ENCODE measurements around the gene COPA.
"Not testable (repeated sequence)": the region's sequence is repeated elsewhere in the genome, so short reads cannot be mapped to it uniquely, and the experiment has no call there.

COPA gene

GRCh38 chr1:160322831-160323230 lies 20.2 kb downstream of the COPA start:
- DNase-seq, result no peak

DNA sequence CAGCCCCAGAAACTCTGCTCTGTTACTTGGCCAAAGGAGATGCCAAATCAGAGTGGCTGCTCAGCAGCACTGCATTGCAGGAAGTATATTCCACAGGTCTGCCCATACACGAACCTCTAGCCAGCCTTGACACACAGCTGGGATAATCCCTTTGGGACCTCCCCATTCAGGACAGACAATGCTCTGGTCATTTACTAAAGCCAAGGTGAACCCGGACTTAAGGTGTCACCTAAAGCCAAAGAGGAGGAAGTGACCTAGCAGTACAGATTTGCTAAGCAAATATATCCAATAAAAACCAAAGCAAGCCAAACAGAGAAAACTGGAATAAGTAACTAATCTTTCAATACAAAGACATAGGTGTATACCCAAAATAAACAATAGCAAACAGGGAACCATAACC lies 27.7 kb downstream of the COPA start:
- no peak for DNase-seq

GRCh38 chr1:160309571-160309970 lies 33.5 kb downstream of the COPA start:
- no peak for DNase-seq

GRCh38 chr1:160309185-160309557 lies 33.9 kb downstream of the COPA start:
- no peak for DNase-seq

GRCh38 chr1:160308451-160309184 lies 34.4 kb downstream of the COPA start:
- no peak for DNase-seq

DNA sequence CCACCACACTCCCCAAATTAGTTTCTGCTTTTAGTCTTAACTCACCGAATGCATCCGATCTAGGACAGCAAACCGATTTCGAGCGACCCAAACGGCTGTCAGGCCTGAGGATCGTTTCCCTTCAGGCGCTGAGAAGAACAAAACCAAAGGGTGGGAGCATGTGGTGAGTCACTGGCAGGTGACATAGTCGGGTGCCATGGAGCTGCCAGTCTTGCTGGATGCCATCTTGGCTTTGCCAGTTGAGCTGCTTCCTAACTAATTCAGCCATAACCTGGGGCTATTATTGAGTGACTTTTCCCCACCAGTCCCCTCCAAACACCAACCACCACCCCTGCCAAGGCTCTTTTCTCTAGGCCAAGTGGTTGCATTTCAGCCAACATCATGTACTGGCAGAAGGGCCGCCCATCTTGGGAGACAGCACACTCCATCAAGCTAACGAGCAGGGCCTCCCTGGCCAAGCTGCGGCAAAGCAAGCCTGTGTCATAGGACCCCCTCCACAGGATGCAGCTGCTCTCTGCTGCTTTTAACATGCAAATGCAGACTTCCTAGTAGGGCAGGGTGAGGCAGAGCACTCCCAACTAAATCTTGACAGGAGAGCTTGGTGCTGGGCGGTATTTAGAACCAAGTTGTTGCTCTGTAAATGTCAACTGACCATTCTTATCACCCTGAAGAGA lies 35.8 kb downstream of the COPA start:
- no peak for DNase-seq

- DNase-seq, result no peak
These were observed 42.9 kb downstream of the COPA start for GRCh38 chr1:160300173-160300572.

GRCh38 chr1:160296036-160296435 lies 47.0 kb downstream of the COPA start:
- DNase-seq, result no peak

- no peak for DNase-seq
These were observed 49.8 kb downstream of the COPA start for GRCh38 chr1:160293020-160293968.

DNA sequence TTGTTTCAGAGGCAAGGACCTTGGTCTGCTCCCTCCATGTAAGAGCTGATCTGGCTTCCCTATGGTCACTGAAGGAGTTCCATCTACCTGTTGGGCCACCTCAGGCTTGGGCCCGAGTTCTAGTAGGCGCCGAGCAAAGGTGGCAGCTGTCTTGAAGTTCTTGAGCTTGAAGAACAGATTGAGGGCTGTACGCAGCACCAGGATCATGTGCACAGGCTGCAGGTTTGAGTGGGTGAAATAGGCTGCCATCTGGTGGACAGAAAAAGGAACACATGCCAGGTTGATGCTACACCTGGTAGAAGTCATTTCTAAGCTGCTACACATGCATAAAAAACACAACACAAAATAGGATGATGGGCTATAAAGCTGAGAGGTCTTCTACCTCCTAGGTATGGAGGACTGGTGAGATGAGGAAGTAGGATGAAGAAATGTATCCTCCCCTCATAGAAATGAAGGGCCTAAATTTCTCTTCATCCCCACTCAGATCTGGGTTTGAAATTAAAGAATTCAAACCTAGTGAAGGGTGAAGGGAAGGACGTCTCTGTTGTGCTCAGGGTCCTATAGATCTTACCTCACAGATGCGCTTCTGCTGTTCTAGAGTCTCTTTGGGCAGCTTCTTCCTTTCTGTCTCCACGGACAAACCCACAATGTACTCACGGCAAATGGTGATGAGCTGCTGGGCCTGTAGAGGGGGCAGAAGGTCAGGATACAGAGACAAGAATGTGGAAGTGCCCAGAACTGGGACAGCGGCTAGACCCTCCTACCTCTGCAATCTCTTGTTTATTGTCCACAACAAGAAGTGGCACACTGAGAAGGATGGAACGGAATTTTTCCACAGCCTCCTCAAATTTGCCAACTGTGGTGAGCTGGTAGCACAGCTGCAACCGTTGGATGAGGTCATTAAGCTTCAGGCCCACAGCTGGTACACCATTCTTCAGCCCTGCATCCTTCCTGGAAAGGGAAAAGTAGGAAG lies 51.5 kb downstream of the COPA start:
- peak; percentile 37 to 55 for DNase-seq

- not testable (repeated sequence) for DNase-seq
These were observed 55.3 kb downstream of the COPA start for GRCh38 chr1:160287769-160288168.

DNA sequence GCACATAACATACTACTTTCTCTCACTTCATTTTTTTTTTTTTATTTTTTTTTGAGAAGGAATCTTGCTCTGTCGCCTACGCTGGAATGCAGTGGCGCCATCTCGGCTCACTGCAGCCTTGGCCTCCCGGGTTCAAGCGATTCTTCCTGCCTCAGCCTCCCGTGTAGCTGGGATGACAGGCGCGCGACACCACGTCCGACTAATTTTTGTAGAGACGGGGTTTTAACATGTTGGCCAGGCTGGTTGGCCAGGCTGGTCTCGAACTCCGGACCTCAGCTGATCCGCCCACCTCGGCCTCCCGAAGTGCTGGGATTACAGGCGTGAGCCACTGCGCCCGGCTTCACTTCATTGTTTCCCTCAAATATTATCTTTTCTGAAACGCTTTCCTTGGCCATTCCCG lies 57.5 kb downstream of the COPA start:
- no peak for DNase-seq

- peak; percentile 88 to 91 for DNase-seq
These were observed 58.2 kb downstream of the COPA start, which contains the start of gene PEX19 for GRCh38 chr1:160284782-160285344. Gene PEX19, minus strand, starts transcription at chr1:160285133. Its CDS starts 9 bp downstream, at chr1:160285124.

DNA sequence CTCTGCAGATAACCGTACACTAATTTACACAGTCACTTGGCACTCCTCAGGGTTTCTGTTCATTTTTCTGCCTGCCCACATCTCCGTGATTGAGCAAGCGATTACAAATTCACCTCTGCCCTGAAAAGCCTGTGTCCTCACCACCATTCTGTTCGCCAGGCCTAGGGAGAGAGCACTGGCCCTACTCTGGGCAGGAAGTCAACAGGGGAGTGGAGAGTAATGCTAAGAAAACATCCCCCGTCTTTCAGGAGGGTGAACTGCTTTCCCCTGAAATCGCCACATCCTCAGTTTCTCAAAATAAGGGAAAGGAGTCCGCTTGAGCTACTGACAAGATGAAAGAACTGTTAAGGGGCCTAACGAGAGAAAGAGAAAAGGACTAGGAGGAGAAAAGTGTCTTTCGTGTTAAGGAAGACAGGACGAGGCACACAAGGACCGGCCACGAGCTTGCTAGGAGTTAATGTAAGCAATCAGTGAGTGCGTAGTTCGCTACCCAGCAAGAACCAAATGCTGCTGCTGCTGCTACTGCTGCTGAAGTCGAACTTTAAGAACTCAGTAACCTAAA lies 58.7 kb downstream of the COPA start:
- no peak for DNase-seq

- DNase-seq, result no peak
These were observed 60.2 kb downstream of the COPA start for GRCh38 chr1:160282807-160283206.

DNA sequence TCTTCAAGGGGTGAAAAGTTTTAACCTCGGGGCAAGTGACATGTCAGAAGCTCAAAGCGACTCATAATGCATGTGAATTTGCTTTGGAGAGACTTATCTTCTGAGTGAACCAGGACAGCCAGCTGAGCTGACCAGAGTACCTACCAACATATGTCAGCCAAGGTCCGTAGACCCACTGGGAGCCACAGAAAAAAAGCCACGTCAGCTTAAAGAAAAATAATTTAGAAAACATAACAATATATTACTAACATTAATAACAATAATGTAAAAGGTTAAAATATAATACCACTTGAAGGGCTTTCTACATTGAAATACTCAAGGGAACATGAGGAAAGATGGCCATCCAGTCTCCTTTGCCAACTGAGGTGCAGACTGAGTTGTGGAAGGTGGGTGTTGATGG lies 65.1 kb downstream of the COPA start:
- no peak for DNase-seq

DNA sequence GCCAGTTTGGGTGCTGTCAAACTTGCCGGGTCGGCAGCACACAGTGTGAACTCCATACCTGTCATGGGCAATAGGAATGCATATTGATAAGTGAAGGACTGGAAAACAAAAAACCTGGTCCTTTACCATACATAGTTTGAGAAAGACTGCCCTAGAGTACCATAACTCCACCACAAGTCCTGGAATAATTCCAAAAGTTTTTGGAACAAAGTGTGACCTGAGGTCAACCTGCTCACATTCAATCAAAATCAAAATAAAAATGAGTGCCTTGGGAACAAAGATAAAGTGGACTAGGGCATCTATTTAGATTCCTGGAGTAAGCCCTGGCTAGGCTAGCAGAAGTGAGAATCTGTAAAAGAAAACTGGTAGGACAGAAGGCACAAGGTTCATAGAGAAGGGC lies 65.7 kb downstream of the COPA start:
- DNase-seq, result no peak

DNA sequence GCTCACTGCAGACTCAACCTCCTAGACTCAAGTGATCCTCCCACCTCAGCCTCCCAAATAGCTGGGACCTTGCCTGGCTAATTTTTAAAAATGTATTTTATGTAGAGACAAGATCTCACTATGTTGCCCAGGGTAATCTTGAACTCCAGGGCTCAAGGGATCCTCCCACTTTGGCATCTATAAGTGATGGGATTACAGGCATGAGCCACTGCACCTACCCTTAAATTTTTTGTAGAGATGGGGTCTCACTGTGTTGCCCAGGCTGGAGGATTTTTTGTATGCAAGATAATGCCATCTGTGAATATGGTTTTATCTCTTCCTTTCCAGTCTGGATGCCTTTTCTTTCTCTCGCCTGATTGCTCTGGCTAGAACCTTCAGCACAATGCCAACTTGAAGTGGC lies 72.0 kb downstream of the COPA start:
- no peak for DNase-seq

DNA sequence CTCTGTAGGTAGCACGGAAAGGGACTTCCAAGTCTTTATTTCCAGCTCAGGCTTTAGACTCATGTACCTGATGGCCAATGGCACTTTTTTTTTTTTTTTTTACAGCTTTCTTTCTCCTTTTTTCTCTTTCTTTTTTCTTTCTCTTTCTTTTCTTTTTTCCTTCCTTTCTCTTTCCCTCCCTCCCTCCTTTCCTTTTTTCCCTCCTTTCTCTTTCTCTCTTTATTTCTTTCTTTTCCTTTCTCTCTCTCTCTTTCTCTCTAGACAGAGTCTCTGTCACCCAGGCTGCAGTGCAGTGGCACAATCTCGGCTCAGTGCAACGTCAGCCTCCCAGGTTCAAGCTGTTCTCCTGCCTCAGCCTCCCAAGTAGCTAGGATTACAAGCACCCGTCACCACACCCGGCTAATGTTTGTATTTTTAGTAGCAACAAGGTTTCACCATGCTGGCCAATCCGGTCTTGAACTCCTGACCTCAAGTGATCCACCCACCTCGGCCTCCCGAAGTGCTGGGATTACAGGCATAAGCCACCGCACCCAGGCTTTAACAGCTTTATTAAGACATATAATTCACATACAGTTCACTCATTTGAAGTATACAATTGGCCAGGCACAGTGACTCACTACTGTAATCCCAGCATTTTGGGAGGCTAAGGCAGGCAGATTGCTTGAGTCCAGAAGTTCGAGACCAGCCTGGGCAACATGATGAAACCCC lies 75.6 kb downstream of the COPA start:
- no peak for DNase-seq

- no peak for DNase-seq
These were observed 78.2 kb downstream of the COPA start for GRCh38 chr1:160264795-160265307.
